C4-2B (cell line): ENCODE results near the gene CTSK.

ENCODE experiments used
- CTCF ChIP-seq: fragments of 450-650 bp; conservative IDR thresholded peaks from 2 replicates; pipeline ENCODE4 v1.5.1; 2017; ENCODE audit warnings: mild to moderate bottlenecking
- ZFX ChIP-seq: fragments of 450-650 bp; IDR thresholded peaks from 2 replicates; pipeline ENCODE4 v1.6.1; 2017

GRCh38 chr1:150749720-150750311 lies 58.2 kb downstream of the CTSK start:
- TF ChIP-seq CTCF (no peak), ZFX (no peak)
